Peyer's patch (tissue), 4 donors: Measurements from ENCODE around the gene WASL.

Experiments used
- POLR2A ChIP-seq, 2 donors: fragments of 450-650 bp; IDR thresholded peaks; one replicate each; pipeline ENCODE4 v1.5.1; 2017; ENCODE audit warnings: antibody characterized with exemption in 2 of 2, mild to moderate bottlenecking in 2 of 2, moderate library complexity in 2 of 2
- TF ChIP-seq, protein P1 (sequence below), 6 experiments: fragments of 450-650 bp in 4 of 6; fragments of 200-600 bp in 2 of 6; sonication (generic) in 1 of 6; IDR thresholded peaks; one replicate each; pipeline ENCODE4 v1.5.1; 2017 to 2019; ENCODE audit warnings: antibody characterized with exemption in 6 of 6, mild to moderate bottlenecking in 3 of 6, moderate library complexity in 1 of 6

DNA sequence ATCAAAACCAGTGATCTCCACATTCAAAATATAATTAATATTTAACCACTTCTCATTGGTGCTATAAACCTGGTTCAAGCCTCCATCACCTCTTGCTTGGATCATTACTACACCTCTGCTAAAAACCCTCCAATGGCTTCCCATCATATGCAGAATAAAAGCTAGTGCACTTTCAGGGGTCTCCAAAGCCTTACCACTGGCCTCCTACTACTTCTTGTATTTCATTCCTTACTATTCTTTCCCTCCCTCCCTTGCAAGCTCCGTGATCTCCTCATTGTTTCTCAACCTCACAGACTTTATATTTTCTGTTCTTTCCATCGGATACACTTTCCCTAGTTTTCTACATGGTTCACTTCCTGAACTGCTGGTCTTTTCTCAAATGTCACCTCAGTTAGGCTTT is 61.6 kb downstream of the WASL start:
- TF ChIP-seq, protein P1, sequence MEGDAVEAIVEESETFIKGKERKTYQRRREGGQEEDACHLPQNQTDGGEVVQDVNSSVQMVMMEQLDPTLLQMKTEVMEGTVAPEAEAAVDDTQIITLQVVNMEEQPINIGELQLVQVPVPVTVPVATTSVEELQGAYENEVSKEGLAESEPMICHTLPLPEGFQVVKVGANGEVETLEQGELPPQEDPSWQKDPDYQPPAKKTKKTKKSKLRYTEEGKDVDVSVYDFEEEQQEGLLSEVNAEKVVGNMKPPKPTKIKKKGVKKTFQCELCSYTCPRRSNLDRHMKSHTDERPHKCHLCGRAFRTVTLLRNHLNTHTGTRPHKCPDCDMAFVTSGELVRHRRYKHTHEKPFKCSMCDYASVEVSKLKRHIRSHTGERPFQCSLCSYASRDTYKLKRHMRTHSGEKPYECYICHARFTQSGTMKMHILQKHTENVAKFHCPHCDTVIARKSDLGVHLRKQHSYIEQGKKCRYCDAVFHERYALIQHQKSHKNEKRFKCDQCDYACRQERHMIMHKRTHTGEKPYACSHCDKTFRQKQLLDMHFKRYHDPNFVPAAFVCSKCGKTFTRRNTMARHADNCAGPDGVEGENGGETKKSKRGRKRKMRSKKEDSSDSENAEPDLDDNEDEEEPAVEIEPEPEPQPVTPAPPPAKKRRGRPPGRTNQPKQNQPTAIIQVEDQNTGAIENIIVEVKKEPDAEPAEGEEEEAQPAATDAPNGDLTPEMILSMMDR (IDR thresholded peaks at IDR 0.05) = no peak
- TF ChIP-seq POLR2A (IDR thresholded peaks at IDR 0.05) = no peak
